ENCODE measurements around the gene ELFN2.

- TF ChIP-seq CTCF (IDR thresholded peaks at IDR 0.05) (no peak), ZFX (IDR thresholded peaks at IDR 0.05; ENCODE audit: borderline replicate concordance) (no peak)
Measured at GRCh38 chr22:37343348-37343747, 83.9 kb downstream of the ELFN2 start.
